ENCODE data around the gene DCST1.

The DCST1 gene

GRCh38 chr1:155014709-155015508 lies 18.7 kb upstream of the DCST1 start:
- DNase-seq, result no peak

DNA sequence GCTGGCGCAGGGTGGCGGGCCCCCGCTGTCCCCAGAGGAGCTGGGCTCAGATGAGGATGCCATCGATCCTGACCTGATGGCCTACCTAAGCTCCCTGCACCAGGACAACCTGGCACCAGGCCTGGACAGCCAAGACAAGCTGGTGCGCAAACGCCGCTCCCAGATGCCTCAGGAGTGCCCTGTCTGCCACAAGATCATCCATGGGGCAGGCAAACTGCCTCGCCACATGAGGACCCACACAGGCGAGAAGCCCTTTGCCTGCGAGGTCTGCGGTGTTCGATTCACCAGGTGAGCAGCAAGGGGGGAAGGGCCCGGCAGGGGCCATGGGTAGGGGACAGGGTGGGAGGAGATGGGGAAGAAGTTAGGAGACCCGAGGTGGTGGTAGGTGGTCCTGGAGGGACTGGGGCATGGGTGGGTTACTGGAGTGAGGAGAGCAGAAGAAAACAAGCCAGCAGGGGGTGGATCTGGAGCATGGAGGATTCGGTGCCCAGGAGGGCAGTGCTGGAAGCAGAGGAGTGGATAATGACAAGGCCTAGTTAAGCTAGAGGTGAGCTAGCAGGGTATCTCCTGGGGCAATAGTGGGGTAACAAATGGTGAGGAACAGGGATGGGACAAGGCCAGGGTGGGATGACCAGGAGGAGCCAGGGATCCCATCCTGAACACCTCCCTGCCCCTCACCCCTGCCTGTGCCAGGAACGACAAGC lies 17.9 kb upstream of the DCST1 start:
- DNase-seq, result no peak

GRCh38 chr1:155016231-155016831 lies 17.3 kb upstream of the DCST1 start:
- no peak for DNase-seq

DNA sequence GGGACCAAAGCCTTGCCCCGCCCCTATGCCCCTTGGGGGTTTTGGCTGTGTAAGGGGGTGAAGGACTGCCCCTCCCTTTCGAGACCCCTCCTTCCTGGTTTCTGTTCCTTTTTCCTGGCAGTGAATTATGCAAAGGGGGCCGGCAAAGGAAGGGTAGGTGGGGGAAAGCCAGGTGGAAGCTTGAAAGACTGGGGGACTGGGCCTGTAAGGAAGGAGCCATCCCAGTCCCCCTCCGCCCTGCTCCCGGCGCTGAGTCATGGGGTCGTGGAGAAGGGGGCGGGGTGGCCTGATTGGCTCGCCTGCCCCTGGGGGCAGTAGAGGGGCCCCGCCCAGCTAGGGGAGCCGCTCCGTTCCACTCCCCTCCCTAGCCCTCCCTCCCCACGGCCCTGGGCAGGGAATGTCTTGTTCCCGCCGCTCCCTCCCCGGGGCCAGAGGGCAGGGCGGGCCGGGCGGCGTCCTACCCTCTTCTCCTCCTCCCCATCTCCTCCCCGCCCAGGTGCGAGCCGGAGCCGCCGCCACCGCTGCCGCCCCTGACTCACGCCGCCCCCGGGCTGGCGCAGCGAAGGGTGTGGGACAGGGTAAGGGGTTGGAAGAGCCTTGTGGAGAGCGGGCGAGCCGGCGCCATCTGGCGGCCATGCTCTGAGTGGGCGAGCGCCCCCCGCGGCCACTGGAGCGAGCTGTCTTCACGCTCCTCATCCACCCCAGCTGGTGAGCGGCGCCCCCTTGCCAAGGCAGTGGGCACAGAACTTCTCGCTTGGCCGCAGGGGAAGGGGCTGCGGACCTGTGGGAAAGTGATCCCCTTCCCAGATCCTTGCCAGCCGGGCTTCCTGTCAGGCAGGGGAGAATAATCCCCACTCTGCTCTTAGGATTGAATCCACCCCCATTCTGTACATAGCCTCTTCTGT lies 16.3 kb upstream of the DCST1 start:
- DNase-seq, result peak; percentile 90

DNA sequence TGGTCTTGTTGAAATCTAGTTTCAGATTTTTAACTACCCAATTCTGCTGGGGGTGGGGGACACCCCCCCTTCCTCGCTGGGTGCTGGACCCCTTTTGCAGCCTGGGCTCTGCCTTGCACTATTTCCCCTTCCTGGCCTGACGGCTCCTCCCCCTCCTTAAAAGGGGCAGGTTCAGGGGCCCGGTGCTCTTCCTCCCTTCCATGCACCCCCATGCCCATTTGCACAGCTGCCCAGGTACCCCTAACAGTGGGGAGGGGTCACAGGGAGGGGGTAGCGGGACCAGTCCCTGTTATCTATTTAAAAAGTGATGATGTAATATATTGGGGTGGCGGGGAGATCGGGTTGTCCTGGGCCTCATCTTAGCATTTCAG lies 15.7 kb upstream of the DCST1 start:
- DNase-seq, result no peak

- no peak for DNase-seq
Measured at GRCh38 chr1:155018617-155019348, 14.8 kb upstream of the DCST1 start.

DNA sequence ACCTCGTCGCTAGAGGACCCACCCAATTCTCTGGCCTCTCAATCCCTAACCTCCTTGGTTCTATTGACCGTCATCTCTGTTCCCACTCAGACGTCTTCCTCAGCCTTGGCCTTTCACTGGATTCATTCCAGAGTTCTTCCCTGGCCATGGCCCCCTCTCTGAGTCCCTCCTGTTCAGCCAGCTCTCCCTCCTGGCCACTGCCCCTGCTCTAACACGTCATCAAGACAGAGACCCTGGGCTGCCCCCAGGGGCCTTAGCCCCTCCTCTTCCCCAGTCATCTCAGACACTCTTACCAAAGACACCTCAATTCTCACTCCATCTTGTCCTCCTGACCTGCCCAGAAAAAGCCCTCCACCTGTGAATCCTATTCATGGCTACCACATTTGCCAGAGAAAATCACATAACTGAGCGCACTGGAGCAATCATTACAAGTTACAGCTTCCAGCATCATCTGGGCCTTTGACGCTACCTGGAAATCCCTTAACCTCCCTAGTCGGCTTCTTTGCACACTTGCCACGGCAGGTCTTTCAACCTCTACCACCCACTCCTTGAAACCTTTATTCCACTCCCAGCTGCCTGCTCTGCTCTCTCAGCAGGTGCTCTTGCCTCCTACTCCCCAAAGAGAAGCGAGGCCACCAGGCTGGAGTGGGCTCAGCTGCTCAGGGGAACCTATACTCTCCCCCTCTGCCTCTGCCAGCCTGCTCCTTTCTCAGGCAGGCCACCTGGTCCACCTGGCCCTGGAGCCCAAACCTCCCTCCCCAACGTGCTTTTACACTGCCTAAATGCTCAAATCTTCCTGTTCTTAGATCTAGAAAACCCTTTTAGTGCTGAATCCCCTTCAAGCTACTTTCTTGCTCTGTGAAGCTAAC lies 14.0 kb upstream of the DCST1 start:
- DNase-seq, result no peak

GRCh38 chr1:155022136-155022926 lies 11.3 kb upstream of the DCST1 start:
- no peak for DNase-seq

GRCh38 chr1:155022927-155023236 lies 10.7 kb upstream of the DCST1 start:
- DNase-seq, result no peak

DNA sequence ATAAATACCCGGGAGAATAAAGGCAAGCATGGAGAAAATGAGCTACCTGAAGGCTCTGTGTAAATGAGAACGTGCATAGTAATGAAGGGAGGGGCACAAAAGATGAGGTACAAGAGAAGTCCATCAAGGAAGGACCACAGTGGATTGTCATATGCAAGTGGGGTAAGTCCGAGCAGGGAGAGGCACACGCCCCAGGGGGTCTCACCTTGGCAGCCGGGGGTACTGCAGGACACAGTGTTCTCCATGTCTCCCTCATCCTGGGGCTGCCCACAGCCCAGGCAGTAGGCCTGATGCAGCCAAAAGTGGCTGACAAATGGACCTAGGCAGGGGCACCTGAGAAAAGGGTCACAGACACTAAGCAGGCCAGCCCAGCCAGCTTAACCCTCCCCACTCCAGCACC lies 10.0 kb upstream of the DCST1 start:
- DNase-seq, result no peak

DNA sequence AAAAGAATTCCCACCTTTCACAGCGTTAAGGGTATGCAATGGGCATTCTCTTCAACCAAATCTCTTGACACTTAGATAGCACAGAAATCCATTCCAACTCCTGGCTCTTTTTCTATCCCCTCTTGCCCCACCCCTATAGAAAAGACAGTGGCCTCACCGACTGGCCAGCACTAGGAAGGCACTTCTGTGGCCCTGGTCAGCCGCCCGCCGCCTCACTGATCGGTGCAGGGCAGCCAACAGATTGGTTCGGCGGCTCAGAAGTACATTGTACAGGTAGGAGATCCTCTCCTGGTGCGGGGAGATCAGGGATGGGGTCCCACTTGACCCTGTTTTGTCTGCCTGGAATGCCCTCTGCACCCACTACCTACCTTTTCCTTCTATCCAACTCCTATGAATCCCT lies 9.3 kb upstream of the DCST1 start:
- DNase-seq, result no peak

DNA sequence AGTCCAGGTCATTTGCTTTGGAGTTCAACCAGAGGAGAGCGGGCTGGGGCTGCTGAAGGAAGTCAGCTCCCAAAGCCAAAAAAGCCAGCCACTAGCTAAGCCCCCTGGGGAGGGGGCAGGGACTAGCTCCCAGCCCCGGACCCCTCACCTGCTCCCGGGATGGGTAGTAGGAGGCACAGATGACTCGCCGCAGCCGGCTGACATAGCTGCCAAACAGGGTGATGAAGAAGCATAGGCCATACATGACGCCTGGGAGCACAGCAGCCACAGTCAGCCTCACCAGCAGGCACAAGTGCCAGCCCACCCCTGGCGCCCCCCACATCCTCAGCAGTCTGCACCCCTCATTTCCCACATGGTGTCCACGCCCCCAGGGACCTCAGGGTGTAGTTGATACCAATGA lies 7.5 kb upstream of the DCST1 start:
- DNase-seq, result no peak

DNA sequence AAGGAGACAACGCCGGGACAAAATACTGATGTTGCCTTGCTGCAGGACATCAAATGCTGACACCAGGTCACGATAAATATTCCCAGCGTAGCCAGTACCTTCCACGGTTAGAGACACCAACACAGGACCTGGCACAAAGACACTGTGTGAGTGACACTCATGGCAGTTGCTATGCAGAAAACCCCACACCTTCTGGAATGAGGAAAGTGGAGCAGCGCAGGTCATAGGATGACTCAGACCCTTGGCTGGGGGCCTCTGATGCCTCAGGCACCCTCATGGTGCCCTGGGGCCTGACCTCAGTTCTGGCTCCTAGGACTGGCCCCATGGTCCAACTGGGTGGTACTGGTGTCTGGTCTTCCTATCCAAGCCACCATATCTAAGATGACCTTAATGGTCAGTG lies 7.0 kb upstream of the DCST1 start:
- no peak for DNase-seq

GRCh38 chr1:155029513-155030242 lies 3.9 kb upstream of the DCST1 start:
- DNase-seq, result no peak

DNA sequence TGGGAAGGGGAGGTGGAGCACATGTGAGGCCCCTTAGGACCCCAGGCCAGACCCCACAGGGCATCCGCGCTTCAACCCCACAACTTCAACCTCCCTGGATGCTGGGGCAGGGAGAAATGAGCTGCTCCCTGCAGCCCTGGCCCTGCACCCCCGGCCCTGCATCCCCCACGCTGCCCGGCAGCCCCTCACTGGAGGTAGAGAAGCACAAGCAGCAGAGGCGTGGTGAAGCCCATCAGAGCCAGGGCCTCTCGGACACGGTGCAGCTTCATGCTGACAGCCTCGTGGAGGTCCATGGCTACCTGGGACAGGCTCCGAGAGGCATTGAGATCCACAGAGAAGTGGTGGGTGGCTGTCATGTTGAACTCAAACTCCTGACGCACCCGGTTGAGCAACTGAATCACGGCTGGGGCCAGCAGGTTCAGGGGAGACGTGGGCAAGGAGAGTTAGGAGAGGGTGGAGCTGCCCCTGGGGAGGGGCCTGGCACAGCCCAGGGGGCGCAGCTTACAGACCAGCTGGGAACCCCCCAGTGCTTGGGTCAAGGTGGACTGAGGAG lies 3.3 kb upstream of the DCST1 start:
- DNase-seq, result no peak

DNA sequence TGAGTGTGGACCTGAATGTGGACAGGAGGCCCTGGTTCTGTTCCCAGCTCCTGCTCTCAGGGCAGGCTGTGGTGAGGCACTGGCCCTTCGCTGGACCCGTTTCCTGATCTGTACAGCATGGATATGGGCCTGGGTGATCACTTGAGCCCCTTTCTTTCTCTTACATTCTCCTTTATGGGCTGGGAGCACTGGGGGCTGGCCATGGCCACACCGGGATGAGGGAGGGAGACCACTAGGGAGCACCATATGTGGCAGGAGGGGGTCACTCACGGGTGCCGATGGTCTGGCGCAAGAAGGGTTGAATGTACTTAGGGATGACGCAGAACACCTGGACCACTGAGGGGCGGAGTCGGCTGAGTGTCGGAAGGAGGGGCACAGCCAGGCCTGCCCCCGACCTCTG lies 2.7 kb upstream of the DCST1 start:
- DNase-seq, result no peak

DNA sequence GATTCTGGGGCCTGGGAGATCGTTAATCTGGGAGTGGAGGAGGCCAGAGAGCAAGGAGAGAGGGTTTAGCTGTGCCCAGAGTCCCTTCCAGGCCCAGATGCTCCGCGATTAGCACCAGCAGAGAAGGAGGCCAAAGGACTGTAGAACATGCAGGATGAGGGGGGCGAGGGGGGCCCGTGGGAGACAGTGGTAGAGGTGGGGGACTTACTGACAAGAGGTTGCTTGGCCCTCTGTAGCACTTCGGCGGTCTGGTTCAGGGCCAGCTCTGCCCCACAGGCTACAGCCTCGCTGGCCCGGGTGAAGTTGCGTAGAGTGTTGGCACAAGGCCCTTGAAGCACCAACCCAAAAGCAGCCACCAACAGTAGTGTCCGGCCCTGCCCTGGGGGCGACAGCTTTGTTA lies 738 bp upstream of the DCST1 start:
- DNase-seq, result no peak

- no peak for DNase-seq
Measured at GRCh38 chr1:155034318-155035208, 939 bp downstream of the DCST1 start.

DNA sequence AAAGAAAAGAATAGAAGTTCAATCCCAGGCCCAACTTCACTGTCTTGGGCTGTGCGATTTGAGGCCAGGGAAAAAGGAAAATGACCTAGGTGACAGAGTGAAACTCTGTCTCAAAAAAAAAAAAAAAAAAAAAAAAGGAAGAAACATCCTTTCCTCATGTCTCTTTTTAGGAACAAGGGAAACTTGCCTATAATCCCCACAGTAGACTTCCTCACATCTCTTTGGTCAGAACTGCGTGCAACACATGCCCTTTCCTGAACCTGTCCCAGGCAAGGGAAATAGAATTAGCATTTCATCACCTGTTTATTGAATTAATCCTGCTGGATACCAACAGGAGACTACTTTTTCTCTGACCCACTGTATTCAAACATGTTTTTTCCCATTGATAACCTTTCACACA lies 2.3 kb downstream of the DCST1 start:
- no peak for DNase-seq
